ENCODE measurements around the gene PRDM16.

PRDM16 gene

DNA sequence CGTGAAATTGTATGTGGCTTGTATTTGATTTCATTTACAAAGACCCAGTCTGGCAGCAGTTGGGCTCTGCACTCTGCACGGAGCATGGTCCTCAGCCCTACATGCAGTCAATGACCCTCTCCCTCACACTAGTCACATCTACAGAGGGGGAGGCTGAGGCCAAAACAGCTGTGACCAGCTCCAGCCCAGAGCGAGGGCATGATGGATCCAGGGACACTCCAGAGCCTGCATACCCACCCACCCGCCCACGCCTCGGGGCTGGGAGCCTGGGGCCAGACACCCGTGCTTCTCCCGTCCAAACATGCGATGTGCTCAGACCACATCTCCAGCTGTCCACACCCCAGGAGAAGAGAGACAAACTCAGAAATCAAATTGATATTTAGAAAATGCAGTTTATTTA, 14.0 kb upstream of the PRDM16 start:
- TF ChIP-seq, protein P1, sequence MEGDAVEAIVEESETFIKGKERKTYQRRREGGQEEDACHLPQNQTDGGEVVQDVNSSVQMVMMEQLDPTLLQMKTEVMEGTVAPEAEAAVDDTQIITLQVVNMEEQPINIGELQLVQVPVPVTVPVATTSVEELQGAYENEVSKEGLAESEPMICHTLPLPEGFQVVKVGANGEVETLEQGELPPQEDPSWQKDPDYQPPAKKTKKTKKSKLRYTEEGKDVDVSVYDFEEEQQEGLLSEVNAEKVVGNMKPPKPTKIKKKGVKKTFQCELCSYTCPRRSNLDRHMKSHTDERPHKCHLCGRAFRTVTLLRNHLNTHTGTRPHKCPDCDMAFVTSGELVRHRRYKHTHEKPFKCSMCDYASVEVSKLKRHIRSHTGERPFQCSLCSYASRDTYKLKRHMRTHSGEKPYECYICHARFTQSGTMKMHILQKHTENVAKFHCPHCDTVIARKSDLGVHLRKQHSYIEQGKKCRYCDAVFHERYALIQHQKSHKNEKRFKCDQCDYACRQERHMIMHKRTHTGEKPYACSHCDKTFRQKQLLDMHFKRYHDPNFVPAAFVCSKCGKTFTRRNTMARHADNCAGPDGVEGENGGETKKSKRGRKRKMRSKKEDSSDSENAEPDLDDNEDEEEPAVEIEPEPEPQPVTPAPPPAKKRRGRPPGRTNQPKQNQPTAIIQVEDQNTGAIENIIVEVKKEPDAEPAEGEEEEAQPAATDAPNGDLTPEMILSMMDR (IDR thresholded peaks at IDR 0.05; ENCODE audit: low read depth, low read length, missing control alignments) = no peak
- DNase-seq (ENCODE audit: low read depth) = no peak
- H3K4me3 ChIP-seq (ENCODE audit: low read depth, low read length) = no peak overlapping the region

DNA sequence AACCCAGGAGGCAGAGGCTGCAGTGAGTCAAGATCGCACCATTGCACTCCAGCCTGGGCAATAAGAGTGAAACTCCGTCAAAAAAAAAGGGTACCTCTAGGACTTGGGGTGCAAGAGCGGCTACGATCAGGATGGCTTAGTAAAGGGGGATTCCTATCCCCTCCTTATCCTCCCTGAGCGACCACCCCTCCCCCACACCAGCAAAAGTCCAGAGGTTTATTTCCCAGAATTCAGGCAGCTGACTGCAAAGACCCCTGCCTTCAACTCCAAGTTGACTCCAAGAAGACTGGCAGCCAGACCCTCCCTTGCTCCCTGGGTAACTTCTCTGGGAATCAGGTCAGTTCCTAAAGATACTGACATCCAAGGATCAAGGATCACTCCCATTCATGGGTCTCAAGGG, 12.4 kb upstream of the PRDM16 start:
- TF ChIP-seq, protein P1 (IDR thresholded peaks at IDR 0.05; ENCODE audit: low read depth, low read length, missing control alignments) = no peak
- DNase-seq (ENCODE audit: low read depth) = no peak
- H3K4me3 ChIP-seq (ENCODE audit: low read depth, low read length) = no peak overlapping the region

DNA sequence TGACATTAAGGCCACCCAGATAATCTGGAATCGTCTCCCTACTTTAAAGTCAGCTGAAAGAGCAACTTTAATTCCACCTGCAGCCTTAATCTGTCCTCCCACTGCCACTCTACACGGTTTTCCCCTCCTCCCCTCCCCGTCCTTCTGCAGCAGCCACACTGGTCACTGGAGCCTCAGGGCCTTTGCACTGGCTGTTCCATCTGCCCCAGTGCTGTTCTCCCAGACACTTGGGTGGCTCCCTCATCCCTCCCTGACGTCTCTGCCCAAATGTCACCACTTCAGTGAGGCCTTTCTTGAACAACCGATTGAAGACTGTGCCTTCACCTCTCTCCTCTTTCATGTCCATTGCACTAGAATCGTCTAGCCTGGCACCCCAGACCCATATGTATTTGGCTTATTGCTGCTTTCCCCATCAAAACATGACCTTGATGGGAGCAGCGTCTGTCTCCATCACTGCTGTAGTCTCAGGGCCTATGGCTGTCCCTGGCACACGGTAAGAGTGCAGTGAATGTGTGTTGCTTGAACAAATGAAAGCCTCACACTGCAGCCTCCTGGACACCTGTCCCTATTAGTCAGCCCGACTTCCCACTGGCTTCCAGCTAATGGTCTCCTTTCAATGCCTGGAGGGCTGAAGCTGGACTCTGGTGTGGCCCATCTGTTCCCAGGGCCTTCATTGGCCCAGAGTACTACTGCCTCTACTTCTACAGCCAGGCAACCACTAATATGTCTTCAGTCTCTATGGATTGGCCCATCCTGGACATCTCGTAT, 10.6 kb upstream of the PRDM16 start:
- no peak overlapping the region for H3K4me3 ChIP-seq (ENCODE audit: low read depth, low read length)
- TF ChIP-seq, protein P1 (IDR thresholded peaks at IDR 0.05; ENCODE audit: low read depth, low read length, missing control alignments) = no peak
- DNase-seq (ENCODE audit: low read depth) = no peak

DNA sequence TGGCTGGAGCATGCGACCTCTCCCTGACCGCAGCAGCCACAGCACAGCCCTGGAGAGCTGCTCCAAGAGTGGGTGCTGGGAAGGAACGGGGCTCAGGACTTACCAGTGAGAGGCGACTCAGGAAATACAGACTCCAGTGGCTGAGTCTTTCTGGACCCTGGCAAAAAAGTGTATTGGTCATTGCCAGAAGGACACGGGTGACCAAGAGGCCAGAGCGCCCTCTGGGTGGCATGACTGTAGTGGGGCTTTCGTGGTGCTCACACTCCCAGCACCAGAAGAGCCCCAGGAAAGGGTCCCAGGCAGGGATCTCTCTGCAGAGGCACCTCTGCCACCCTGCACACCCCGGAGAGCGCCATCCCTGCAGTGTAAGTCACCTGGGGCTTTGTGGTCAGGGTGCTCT, 8.9 kb upstream of the PRDM16 start:
- H3K4me3 ChIP-seq (ENCODE audit: low read depth, low read length) = no peak overlapping the region
- no peak for DNase-seq (ENCODE audit: low read depth)
- TF ChIP-seq, protein P1 (IDR thresholded peaks at IDR 0.05; ENCODE audit: low read depth, low read length, missing control alignments) = no peak

DNA sequence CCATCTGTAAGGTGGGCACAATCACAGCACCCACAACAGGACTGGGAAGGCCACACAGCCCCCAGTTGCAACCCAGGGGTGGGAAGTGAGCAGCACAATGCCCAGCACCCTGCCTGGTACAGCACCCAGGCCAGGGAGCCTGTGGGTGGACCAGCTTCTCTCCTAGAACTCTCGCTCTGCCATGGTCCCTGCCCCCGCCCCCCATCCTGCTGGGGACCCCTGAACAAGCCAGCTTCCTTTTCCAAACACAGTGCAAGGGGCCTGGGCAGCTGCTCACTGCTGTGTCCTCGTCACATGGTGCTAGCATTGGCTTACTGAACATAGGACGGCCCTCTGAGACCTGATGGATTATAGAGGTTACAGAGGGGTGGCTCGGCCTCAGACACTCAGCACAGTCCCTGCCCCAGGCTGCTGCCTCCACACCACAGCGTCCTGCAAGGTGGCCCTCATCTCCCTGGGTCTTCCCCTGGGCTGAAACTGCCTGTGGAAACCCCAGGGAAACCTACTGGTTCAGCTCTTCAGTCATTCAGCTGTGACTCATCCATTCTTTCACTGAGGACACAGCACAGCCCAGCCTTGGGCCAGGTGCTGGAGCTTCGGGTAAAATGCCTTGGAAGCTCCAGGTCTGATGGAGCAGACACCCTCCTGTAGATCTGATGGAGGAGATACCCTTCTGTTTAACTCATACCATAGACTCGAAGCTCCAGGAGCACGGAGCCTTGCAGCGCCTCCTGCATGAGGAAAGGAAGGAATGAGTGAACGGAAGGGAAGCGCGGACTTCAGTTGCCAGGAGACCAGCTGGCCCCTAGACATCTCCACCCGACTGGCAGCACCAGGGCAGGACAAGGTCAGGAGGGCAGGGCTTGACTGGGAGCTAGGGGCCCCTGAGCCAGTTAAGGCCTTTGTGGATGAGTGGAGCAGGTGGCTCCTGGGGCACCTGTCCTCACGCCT, 8.1 kb upstream of the PRDM16 start:
- DNase-seq (ENCODE audit: low read depth) = no peak
- TF ChIP-seq, protein P1 (IDR thresholded peaks at IDR 0.05; ENCODE audit: low read depth, low read length, missing control alignments) = no peak
- H3K4me3 ChIP-seq (ENCODE audit: low read depth, low read length) = no peak overlapping the region

DNA sequence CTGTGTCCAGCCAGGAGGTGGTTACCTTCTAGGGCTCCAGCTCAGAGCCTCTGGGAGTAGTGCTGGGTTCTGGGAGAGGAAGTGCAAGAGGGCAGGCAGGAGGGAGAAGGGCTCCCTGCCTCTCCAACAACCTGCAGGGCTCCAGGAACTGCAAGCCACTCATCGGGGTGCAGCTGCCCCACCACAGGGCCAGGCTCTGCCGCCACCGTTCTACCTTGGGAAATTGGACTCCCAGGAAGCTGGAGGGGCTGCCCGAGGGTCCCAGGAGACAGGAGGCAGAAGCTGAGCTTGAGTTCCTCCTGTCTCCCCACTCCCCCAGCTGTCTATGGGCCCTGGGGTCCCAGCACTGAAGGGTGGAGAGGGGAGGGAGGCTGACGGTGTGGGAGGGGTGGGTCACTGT, 7.4 kb upstream of the PRDM16 start:
- TF ChIP-seq, protein P1 (IDR thresholded peaks at IDR 0.05; ENCODE audit: low read depth, low read length, missing control alignments) = no peak
- DNase-seq (ENCODE audit: low read depth) = no peak
- H3K4me3 ChIP-seq (ENCODE audit: low read depth, low read length) = no peak overlapping the region
